ENCODE results near the gene HCN2. TPM values are rescaled to one million over a fixed set of nuclear protein-coding genes. Genes with fewer than 3 reads are reported as not detected.

Gene HCN2
- 0.46 TPM in 1 of 2 replicates, not detected in the other for total RNA-seq (2014; rRNA removed; shearing (Covaris generic); ENCODE audit: low replicate concordance)

DNA sequence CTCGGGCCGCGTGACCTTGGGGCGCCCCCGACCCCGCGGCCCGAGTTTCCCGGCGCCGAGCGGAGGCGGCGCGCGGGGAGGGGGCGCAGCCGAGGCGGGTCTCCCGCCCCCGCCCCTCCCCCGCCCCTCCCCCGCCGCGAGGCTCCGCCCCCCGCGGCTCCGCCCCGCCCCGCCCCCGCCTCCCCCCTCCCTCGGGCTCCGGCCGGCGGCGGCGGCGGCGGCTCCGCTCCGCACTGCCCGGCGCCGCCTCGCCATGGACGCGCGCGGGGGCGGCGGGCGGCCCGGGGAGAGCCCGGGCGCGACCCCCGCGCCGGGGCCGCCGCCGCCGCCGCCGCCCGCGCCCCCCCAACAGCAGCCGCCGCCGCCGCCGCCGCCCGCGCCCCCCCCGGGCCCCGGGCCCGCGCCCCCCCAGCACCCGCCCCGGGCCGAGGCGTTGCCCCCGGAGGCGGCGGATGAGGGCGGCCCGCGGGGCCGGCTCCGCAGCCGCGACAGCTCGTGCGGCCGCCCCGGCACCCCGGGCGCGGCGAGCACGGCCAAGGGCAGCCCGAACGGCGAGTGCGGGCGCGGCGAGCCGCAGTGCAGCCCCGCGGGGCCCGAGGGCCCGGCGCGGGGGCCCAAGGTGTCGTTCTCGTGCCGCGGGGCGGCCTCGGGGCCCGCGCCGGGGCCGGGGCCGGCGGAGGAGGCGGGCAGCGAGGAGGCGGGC, at the start of gene HCN2:
HCN2 (plus strand) TSS at position 189 of the 703 bp plus-strand sequence; CDS start at position 254, 65 bp downstream.
- Histone ChIP-seq H3K9me3 (no peaks in the 10 kb centered on the region), H3K4me3 (no peak within 1 kb of the TSS), H3K27me3 (peaks cover 5% of the 10 kb centered on the region), H3K36me3 (no peaks in the 10 kb centered on the region)
- DNase-seq = no peak

DNA sequence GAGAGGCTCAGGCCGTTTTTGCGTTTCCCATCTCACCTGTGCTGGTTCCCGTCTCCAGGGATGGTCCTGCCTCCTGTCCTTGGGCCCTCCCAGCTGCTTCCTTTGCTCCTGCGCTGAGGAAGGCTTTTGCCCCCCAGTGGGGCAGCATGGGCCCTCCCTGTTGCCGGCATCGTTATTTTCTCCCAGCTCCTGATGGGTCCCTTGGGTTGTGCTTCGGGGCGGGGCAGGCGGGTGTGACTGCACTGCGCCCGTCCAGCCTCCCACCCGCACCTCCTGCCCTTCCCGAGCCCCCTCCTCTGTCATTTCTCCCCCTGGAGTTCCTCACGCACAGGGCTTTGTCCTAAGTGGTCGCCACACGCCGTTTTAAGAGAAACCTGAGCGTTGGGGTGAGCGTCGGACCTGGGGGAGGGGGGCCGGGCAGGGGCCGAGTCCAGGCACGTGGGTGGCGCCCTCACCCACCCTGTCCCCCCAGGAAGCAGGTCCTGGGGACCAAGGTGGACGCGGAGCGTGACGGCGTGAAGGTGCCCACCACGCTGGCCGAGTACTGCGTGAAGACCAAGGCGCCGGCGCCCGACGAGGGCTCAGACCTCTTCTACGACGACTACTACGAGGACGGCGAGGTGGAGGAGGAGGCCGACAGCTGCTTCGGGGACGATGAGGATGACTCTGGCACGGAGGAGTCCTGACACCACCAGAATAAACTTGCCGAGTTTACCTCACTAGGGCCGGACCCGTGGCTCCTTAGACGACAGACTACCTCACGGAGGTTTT, 48.6 kb upstream of the HCN2 start:
- no peak overlapping the region for H3K4me3 ChIP-seq
- H3K9me3 ChIP-seq = no peaks in the 10 kb centered on the region
- DNase-seq = no peak
- H3K27me3 ChIP-seq = no peaks in the 10 kb centered on the region
- H3K36me3 ChIP-seq = no peaks in the 10 kb centered on the region

DNA sequence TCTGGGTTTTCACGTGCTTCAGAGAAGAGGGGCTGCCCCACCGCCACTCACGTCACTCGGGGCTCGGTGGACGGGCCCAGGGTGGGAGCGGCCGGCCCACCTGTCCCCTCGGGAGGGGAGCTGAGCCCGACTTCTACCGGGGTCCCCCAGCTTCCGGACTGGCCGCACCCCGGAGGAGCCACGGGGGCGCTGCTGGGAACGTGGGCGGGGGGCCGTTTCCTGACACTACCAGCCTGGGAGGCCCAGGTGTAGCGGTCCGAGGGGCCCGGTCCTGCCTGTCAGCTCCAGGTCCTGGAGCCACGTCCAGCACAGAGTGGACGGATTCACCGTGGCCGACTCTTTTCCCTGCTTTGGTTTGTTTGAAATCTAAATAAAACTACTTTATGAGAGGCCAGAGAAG, 48.0 kb upstream of the HCN2 start:
- DNase-seq = no peak
- no peaks in the 10 kb centered on the region for H3K36me3 ChIP-seq
- no peak overlapping the region for H3K4me3 ChIP-seq
- no peaks in the 10 kb centered on the region for H3K27me3 ChIP-seq
- no peaks in the 10 kb centered on the region for H3K9me3 ChIP-seq

DNA sequence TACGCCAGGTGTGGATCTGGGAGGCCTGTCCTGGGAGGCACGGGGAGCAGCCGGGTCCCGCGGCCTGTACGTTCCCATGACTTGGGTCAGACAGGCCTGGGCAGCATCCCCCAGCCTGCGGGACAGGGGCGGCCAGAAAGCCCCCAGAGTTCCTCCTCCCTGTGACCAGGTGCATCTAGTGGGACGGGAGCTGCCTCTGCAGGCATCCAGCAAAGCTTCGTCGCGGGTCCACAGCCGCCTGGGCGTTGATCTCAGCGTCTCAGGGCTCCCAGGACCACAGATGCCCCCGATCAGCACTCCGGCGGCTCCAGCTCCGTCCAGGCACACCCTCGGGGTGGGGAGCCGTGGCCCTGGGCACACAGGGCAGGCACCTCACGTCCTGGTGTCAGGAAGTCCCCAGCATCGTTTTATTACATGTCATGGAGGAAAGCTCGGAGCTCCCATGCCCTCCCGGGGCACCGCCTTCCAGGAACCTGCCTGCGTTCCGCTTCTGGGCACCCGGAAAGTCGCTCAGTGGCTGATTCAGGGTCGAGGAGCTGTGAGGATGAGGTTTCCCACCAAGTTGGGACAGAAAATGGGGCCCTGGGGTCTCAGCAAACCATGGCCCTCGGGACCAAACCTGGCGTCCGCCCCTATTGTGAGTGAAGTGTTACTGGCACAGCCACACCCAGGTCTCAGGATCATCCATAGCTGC, 47.4 kb upstream of the HCN2 start:
- no peak for DNase-seq
- Histone ChIP-seq H3K9me3 (no peaks in the 10 kb centered on the region), H3K27me3 (no peaks in the 10 kb centered on the region), H3K36me3 (no peaks in the 10 kb centered on the region), H3K4me3 (no peak overlapping the region)

DNA sequence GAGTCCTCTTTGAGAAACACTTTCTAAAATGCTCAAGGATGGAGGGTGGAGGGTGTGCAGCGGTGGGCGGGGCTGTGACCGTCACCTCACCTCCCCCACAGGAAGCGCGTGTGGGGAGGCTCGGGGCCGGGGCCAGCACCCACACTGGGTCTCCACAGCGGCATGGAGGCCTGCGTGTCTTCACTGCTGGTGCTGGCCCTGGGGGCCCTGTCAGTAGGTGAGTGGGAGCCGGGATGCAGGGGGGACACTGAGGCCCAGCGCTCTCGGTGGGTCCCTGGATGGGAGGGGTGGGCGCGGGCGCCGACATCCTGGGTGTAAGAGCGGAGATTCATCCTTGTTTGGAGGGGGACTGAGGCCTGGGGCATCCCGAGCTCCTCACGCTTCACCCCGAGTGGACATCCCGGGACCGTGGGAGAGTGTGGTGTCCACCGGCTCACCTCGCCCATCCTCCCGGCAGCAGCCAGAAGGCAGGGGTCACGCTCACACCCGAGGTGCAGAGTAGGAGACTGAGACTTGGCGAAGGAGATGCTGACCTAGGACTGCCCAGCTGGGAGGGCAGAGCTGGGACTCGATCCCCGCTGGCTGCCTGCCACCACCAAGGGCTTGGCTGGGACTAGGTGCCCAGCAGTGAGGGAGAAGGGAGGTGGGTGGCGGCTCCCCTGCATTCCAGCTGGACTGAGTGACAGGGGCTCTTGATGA, 45.6 kb upstream of the HCN2 start, which contains the start of gene GZMM:
GZMM (plus strand) TSS at position 144 of the 699 bp plus-strand sequence; CDS start at position 163, 19 bp downstream.
- H3K4me3 ChIP-seq = no peak within 1 kb of the TSS
- DNase-seq = no peak
- no peaks in the 10 kb centered on the region for H3K9me3 ChIP-seq
- H3K27me3 ChIP-seq = no peaks in the 10 kb centered on the region
- no peaks in the 10 kb centered on the region for H3K36me3 ChIP-seq

DNA sequence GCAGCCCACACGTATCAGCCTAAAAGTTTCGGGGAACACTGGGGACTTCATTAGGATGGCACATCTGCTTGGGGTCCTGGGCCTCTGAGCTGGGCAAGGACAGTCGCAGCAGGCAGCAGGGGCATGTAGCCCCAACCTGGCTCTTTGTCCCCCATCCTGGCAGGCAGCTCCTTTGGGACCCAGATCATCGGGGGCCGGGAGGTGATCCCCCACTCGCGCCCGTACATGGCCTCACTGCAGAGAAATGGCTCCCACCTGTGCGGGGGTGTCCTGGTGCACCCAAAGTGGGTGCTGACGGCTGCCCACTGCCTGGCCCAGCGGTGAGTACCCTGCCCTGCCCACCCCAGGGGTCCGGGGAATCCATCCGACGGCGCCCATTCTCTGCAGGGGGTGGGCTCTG, 42.6 kb upstream of the HCN2 start:
- no peaks in the 10 kb centered on the region for H3K36me3 ChIP-seq
- H3K4me3 ChIP-seq = no peak overlapping the region
- no peaks in the 10 kb centered on the region for H3K9me3 ChIP-seq
- no peak for DNase-seq
- H3K27me3 ChIP-seq = no peaks in the 10 kb centered on the region

DNA sequence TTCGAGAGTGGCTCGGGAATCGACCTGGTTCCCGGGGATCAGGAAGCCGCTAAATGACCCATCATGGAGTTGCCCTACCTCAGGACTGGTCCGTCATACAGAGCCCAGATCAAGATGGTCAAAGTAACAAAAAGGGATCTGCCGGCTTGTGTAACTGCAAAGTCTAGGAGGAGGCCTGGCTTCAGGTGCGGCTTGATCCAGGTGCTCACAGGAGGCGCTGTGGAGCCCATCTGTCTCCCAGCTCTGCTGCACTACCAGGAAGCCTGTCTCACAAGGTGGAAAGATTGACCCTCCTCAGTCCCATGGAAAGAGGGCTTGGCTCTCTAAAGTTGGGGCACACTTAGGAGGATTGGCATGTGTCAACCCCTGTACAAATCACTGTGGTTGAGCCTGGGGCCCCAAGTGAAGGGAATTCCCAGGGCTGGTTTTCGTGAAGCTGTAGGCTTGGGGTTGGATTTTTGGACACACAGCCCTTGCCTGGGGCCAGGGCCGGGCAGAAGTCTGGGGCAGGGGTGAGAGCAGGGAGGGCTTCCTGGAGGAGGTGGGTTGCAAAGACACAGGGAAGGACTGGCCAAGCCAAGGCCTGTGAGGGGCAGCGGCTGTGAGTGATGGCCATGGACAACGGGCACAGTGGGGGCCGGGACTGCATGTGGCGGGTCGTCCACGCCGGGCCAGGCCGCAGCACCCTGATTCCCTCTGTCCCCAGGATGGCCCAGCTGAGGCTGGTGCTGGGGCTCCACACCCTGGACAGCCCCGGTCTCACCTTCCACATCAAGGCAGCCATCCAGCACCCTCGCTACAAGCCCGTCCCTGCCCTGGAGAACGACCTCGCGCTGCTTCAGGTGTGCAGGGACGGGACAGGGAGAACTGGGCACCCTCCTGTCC, 41.6 kb upstream of the HCN2 start:
- H3K9me3 ChIP-seq = no peaks in the 10 kb centered on the region
- no peaks in the 10 kb centered on the region for H3K27me3 ChIP-seq
- no peak overlapping the region for H3K4me3 ChIP-seq
- H3K36me3 ChIP-seq = no peaks in the 10 kb centered on the region
- DNase-seq = no peak

DNA sequence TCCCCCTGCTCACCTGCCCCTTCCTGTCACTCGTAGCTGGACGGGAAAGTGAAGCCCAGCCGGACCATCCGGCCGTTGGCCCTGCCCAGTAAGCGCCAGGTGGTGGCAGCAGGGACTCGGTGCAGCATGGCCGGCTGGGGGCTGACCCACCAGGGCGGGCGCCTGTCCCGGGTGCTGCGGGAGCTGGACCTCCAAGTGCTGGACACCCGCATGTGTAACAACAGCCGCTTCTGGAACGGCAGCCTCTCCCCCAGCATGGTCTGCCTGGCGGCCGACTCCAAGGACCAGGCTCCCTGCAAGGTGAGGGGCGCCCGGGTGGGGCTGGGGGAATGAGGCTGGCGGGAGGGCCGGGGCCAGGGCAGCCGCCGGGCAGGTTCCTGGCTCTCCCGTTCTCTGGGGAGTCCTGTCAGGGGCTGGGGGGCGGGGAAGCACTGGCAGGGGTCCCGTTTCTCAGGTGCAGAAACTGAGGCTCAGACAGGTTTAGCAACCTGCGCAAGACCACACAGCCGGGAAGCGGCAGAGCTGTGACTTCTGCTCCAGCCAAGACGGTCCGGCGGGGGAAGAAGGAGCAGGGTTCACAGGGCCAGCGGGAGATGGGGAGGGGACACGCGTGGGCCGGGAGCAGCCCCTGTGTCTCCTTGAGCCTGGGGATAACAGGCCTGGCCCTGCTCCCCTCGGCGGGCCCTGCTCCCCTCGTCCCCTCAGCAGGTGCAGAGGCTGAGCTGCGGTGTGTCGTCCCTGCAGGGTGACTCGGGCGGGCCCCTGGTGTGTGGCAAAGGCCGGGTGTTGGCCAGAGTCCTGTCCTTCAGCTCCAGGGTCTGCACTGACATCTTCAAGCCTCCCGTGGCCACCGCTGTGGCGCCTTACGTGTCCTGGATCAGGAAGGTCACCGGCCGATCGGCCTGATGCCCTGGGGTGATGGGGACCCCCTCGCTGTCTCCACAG, 40.5 kb upstream of the HCN2 start:
- H3K4me3 ChIP-seq = no peak overlapping the region
- H3K9me3 ChIP-seq = no peaks in the 10 kb centered on the region
- H3K36me3 ChIP-seq = no peaks in the 10 kb centered on the region
- DNase-seq = no peak
- H3K27me3 ChIP-seq = no peaks in the 10 kb centered on the region

DNA sequence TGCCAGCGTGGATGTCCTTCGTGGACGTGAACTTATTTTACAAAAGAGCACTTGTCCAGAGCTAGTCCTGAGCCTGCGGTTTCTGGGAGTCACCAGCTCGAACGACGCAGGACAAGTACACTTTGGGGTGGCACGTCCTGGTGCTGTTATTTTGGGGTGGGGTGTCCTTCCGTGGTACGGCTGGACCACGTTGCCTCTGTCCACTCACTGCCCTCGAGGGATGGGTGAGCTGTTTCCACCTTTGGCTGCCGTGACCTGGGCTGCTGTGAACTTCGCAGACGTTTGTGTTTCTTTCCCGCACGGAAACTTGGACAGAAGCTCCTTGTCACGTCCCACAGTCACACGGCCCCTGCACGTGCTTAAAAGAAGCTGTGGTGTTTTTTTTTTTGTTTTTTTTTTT, 34.9 kb upstream of the HCN2 start:
- H3K9me3 ChIP-seq = no peaks in the 10 kb centered on the region
- no peaks in the 10 kb centered on the region for H3K36me3 ChIP-seq
- DNase-seq = no peak
- H3K4me3 ChIP-seq = no peak overlapping the region
- no peaks in the 10 kb centered on the region for H3K27me3 ChIP-seq

DNA sequence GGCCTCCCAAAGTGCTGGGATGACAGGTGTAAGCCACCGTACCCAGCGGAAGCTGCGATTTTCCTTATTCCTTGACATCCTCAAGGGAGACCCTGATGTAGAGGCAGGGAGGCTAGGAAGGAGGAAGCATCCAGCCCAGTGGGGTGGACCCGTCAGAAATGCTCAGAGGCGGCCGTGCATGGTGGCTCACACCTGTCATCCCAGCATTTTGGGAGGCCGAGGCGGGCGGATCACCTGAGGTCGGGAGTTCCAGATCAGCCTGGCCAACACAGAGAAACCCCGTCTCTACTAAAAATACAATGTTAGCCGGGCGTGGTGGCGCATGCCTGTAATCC, 34.2 kb upstream of the HCN2 start:
- Histone ChIP-seq H3K4me3 (no peak overlapping the region), H3K27me3 (no peaks in the 10 kb centered on the region), H3K36me3 (no peaks in the 10 kb centered on the region), H3K9me3 (no peaks in the 10 kb centered on the region)
- no peak for DNase-seq

DNA sequence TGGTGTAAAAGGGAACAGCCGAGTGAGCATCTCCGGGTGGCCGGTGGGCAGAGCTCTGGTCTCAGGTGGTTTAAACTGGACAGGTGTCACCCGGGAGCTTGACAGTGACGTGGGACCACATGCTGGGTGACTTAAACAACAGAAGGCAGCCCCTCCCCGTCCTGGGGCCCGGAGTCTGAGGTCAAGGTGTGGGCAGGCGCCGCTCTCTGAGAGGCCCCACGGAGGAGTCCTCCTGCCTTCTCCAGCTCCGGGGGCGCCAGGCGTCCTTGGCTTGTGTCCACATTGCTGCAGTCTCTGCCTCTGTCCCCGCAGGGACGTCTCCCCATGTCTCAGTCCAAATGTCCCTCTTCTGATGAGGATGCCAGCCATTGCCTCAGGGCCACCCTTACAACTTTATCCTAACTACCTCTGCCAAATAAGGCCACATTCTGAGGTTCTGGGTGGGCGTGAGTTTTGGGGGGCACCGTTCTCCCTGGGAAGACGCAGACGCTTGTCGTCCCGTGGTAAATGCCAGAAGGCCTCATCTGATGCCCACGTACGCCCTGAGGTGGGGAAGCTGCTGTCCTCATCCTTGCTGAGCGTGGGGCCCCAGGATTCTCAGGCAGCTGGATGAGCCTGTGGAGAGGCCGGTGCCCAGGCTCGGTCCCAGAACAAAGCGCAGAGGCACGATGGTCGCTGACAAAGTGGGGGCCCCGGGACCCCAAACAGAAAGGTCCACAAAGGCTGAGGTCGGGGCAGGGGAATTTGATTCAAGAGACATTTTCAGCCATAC, 32.9 kb upstream of the HCN2 start:
- Histone ChIP-seq H3K9me3 (no peaks in the 10 kb centered on the region), H3K36me3 (no peaks in the 10 kb centered on the region), H3K27me3 (no peaks in the 10 kb centered on the region), H3K4me3 (no peak overlapping the region)
- no peak for DNase-seq

DNA sequence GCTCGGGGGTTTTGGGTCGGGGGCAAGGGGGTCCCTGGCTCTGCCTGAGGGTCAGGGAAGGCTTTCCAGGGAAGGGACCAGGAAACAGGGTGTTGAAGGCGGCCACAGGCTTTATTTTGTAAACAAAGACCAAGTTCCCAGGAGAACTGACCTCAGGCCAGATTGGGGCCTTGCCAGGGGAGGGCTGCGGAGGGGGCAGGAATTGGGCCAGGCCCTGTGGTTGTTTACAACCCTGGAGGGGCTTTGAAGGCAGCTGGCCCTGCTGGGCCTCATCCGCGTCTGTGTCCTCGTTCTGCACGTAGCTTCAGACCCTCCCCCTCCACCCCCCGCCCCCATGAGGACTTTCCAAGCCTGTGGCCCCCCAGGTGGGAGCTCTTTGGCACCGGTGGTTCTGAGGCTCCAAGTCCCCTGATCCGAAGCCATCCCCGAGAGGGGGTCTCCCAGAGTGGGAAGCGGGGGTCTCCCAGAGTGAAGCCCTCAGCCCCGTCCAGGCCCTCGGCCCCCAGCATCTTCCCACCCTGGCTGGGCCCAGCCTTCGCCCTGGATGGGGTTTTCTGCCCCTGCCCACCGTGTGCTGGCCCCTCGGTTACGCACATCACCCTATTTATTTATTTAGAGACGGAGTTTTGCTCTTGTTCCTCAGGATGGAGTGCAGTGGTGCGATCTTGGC, 30.8 kb upstream of the HCN2 start:
- no peaks in the 10 kb centered on the region for H3K9me3 ChIP-seq
- no peak for DNase-seq
- no peak overlapping the region for H3K4me3 ChIP-seq
- H3K36me3 ChIP-seq = no peaks in the 10 kb centered on the region
- H3K27me3 ChIP-seq = no peaks in the 10 kb centered on the region

DNA sequence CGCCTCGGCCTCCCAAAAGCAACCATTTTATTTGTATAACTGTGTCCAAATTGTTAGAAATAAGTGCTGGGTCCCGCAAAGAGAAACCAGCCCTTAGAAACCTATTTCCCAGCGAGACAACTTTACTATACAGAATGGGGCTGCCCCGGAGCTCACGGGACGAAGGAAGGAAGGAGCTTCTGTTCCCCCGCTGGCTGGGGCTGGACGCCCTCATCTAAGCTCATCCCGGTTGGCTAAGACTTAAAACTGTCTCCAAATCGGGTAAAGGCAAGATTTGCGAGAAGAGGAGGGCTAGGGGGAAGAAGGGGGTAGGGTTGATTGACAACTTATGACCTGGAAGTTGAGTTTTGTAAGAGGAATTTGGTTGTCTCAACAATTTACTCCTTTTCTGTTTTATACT, 29.6 kb upstream of the HCN2 start:
- no peak overlapping the region for H3K4me3 ChIP-seq
- no peaks in the 10 kb centered on the region for H3K36me3 ChIP-seq
- no peak for DNase-seq
- H3K27me3 ChIP-seq = no peaks in the 10 kb centered on the region
- no peaks in the 10 kb centered on the region for H3K9me3 ChIP-seq

DNA sequence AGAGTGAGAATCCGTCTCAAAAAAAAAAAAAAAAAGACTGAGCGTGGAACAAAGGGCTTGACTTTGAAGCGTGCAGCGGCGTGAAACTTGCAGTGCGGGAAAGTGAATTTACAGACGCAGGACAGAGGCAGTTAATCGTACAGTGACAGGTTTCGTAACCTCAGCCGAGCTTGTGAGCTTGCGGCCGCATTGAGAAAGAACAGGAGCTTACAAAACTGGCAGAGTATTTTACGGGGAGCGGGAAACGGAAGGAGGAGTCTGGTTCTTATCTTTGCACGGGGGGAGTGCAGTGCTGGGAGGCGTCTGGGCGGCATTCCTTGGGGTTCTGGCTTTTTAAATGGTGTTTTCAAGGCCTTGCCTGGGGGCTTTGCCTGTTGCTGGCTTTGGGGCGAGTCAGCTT, 23.3 kb upstream of the HCN2 start:
- Histone ChIP-seq H3K4me3 (no peak overlapping the region), H3K9me3 (no peaks in the 10 kb centered on the region), H3K27me3 (no peaks in the 10 kb centered on the region), H3K36me3 (no peaks in the 10 kb centered on the region)
- no peak for DNase-seq

All from MG63 (cell line).